GM21717 (cell line): ENCODE results near the gene KIF4A.
"Not testable (repeated sequence)": the region's sequence is repeated elsewhere in the genome, so short reads cannot be mapped to it uniquely, and the experiment has no call there.

Experiments used
- ATAC-seq: cut with Tn5 transposase; IDR thresholded peaks from one replicate; pipeline ENCODE4 v1.9.1; 2021; ENCODE audit warnings: mild to moderate bottlenecking, moderate library complexity; ENCODE audit not compliant: unreplicated experiment

Gene KIF4A

GRCh38 chrX:70280573-70280972, 9.3 kb upstream of the KIF4A start:
- ATAC-seq: no peak

GRCh38 chrX:70281951-70282350, 8.0 kb upstream of the KIF4A start, which contains the start of gene RAB41:
RAB41 (plus strand) TSS chrX:70282172; CDS start chrX:70282218, 46 bp downstream.
- no peak for ATAC-seq

- no peak for ATAC-seq
Observed at GRCh38 chrX:70289168-70289792, 624 bp upstream of the KIF4A start.

- ATAC-seq: no peak
Observed at GRCh38 chrX:70292788-70293187, 2.9 kb downstream of the KIF4A start.

- ATAC-seq: no peak
Observed at GRCh38 chrX:70293621-70294020, 3.7 kb downstream of the KIF4A start.

GRCh38 chrX:70301716-70302115, 11.8 kb downstream of the KIF4A start:
- ATAC-seq: no peak

GRCh38 chrX:70313503-70313902, 23.6 kb downstream of the KIF4A start:
- ATAC-seq: no peak

GRCh38 chrX:70322784-70323183, 32.9 kb downstream of the KIF4A start:
- no peak for ATAC-seq

GRCh38 chrX:70323628-70324027, 33.7 kb downstream of the KIF4A start:
- ATAC-seq: not testable (repeated sequence)

- no peak for ATAC-seq
Observed at GRCh38 chrX:70324326-70324725, 34.4 kb downstream of the KIF4A start.

GRCh38 chrX:70331161-70331560, 41.3 kb downstream of the KIF4A start:
- no peak for ATAC-seq

- no peak for ATAC-seq
Observed at GRCh38 chrX:70332600-70332999, 42.7 kb downstream of the KIF4A start.

- peak; percentile 100 for ATAC-seq
Observed at GRCh38 chrX:70336767-70337166, 46.9 kb downstream of the KIF4A start.

GRCh38 chrX:70338290-70338689, 48.4 kb downstream of the KIF4A start:
- ATAC-seq: no peak

- no peak for ATAC-seq
Observed at GRCh38 chrX:70343435-70343834, 53.5 kb downstream of the KIF4A start.

GRCh38 chrX:70346418-70347070, 56.6 kb downstream of the KIF4A start:
- ATAC-seq: no peak

- ATAC-seq: not testable (repeated sequence)
Observed at GRCh38 chrX:70348825-70349224, 58.9 kb downstream of the KIF4A start.

GRCh38 chrX:70349367-70350125, 59.6 kb downstream of the KIF4A start:
- not testable (repeated sequence) for ATAC-seq

- no peak for ATAC-seq
Observed at GRCh38 chrX:70352496-70352895, 62.6 kb downstream of the KIF4A start.

GRCh38 chrX:70353514-70353913, 63.6 kb downstream of the KIF4A start:
- no peak for ATAC-seq

GRCh38 chrX:70354716-70355115, 64.8 kb downstream of the KIF4A start:
- no peak for ATAC-seq

GRCh38 chrX:70359458-70359857, 69.6 kb downstream of the KIF4A start:
- no peak for ATAC-seq
